ENCODE measurements around the gene ZDHHC14. TPM values are rescaled to one million over a fixed set of nuclear protein-coding genes. Genes with fewer than 3 reads are reported as not detected.

The ZDHHC14 gene
- total and polyA plus RNA-seq, 2 of the 8 experiments (the other 6 are each of a cell fraction or from before 2014, with no cell fraction given), result 2.9 to 5.3 TPM

- Histone ChIP-seq H3K9ac (replicated peaks in 1 of 4; ENCODE audit: extremely low read depth in 1 of 4, low read depth in 3 of 4, low read length in 3 of 4) (no peak overlapping the region), H3K27me3 (replicated peaks in 1 of 4; ENCODE audit: control insufficient read depth in 3 of 4, extremely low read depth in 1 of 4, insufficient read depth in 3 of 4, low read length in 3 of 4) (no peaks in the 10 kb centered on the region), H4K20me1 (replicated peaks in 1 of 2; ENCODE audit: control insufficient read depth in 1 of 2, insufficient read depth in 2 of 2, low read length in 2 of 2) (no peaks in the 10 kb centered on the region), H3K4ac (replicated peaks; ENCODE audit: insufficient read length, low read depth, low read length) (no peak overlapping the region), H2AFZ (ENCODE audit: low read length) (no peak overlapping the region), H2BK12ac (ENCODE audit: low read depth, low read length) (no peak overlapping the region), H3K36me3 (ENCODE audit: control insufficient read depth in 2 of 4, insufficient read depth in 4 of 4, low read length in 3 of 4) (no peaks in the 10 kb centered on the region), H3K56ac (replicated peaks; ENCODE audit: insufficient read length, low read depth, low read length) (no peak overlapping the region), H3K4me1 (replicated peaks in 1 of 4; ENCODE audit: control insufficient read depth in 3 of 4, insufficient read depth in 4 of 4, low read length in 3 of 4) (no peaks in the 10 kb centered on the region; a peak in 1 of 7 replicates), H3K79me1 (ENCODE audit: low read depth, low read length) (no peaks in the 10 kb centered on the region), H3K23ac (ENCODE audit: insufficient read length) (no peak overlapping the region), H2BK20ac (ENCODE audit: low read length) (no peak overlapping the region), H4K5ac (ENCODE audit: insufficient read length, low read depth, low read length) (no peak overlapping the region), H3K14ac (ENCODE audit: insufficient read length) (no peak overlapping the region), H4K91ac (replicated peaks; ENCODE audit: insufficient read length, low read length) (no peak overlapping the region), H3K18ac (ENCODE audit: extremely low read depth, low read length) (no peak overlapping the region), H3K23me2 (ENCODE audit: low read depth, low read length) (no peaks in the 10 kb centered on the region), H3K4me2 (ENCODE audit: insufficient read depth in 1 of 2, low read depth in 2 of 2, low read length in 2 of 2) (no peak overlapping the region), H2BK15ac (ENCODE audit: low read length) (no peak overlapping the region), H3K27ac (ENCODE audit: low read depth, low read length) (no peak overlapping the region), H3K4me3 (ENCODE audit: extremely low read depth in 1 of 4, insufficient read depth in 2 of 4, low read depth in 3 of 4, low read length in 4 of 4) (no peak overlapping the region), H2BK120ac (replicated peaks; ENCODE audit: low read depth, low read length) (no peak overlapping the region), H3K79me2 (ENCODE audit: control insufficient read depth in 1 of 2, insufficient read depth in 2 of 2, low read length in 2 of 2) (no peaks in the 10 kb centered on the region), H3K9me3 (ENCODE audit: insufficient read depth in 2 of 2, low read depth in 1 of 2, low read length in 1 of 2) (no peaks in the 10 kb centered on the region), H4K8ac (ENCODE audit: extremely low read depth, insufficient read depth, low read length) (no peak overlapping the region), H2AK5ac (ENCODE audit: low read depth, low read length) (no peak overlapping the region), H2BK5ac (ENCODE audit: low read depth, low read length) (no peak overlapping the region)
- CTCF ChIA-PET (ENCODE audit: partially characterized antibody), result no interaction called here
- 93% methylated on average over 8 of the region's 8 CpGs; no CpG with 5 or more reads in 1 of the 2 experiments for WGBS, 2 experiments (ENCODE audit: extremely low coverage in 1 of 2, insufficient coverage in 1 of 2, insufficient read length in 1 of 2, insufficient replicate concordance in 2 of 2, low coverage in 1 of 2, low lambda C conversion rate in 2 of 2, missing lambda C conversion rate in 1 of 2)
- POLR2A ChIA-PET (ENCODE audit: partially characterized antibody), result no interaction called here
- DNase-seq (ENCODE audit: low read depth in 1 of 2, low spot score in 2 of 2) (no peak), FAIRE-seq (no peak)
- TF ChIP-seq CTBP2 (IDR thresholded peaks at IDR 0.05; ENCODE audit: borderline replicate concordance, insufficient read depth, insufficient read length, low read length) (no peak), JUN (IDR thresholded peaks at IDR 0.05; ENCODE audit: low read depth, low read length) (no peak), USF2 (IDR thresholded peaks at IDR 0.05; ENCODE audit: low read length) (no peak), GABPA (IDR thresholded peaks at IDR 0.05; ENCODE audit: borderline replicate concordance, insufficient read depth, low read length) (no peak), RAD21 (IDR thresholded peaks at IDR 0.05 in 1 of 2, conservative IDR thresholded peaks at IDR 0.05 in 1 of 2; ENCODE audit: low read depth in 2 of 2, low read length in 2 of 2) (no peak), FOSL1 (IDR thresholded peaks at IDR 0.05; ENCODE audit: insufficient read depth, low read depth, low read length) (no peak), TEAD4 (IDR thresholded peaks at IDR 0.05; ENCODE audit: low read depth, low read length) (no peak), CEBPB (IDR thresholded peaks at IDR 0.05; ENCODE audit: low read depth, low read length) (no peak), CBX8 (IDR thresholded peaks at IDR 0.05; ENCODE audit: borderline replicate concordance, low read depth, low read length) (no peak), ASH2L (IDR thresholded peaks at IDR 0.05; ENCODE audit: low read length) (no peak)
Observed at GRCh38 chr6:157640746-157641451, 259.9 kb downstream of the ZDHHC14 start.
